Mucosa of descending colon (tissue), 3 donors: ENCODE measurements around the gene SPA17. TPM values are rescaled to one million over a fixed set of nuclear protein-coding genes. Genes with fewer than 3 reads are reported as not detected.
A peak's percentile ranks its signal among the peaks of the same experiment; 100 is the strongest.

Experiments used
- ATAC-seq: fragments of 200-7000 bp; cut with Tn5 transposase; one replicate; pipeline ENCODE4 v1.9.1; 2020; ENCODE audit warnings: mild to moderate bottlenecking, moderate library complexity
- DNase-seq, 3 donors: peaks; one replicate each; pipeline ENCODE4 v3.0.0-alpha.2; 2020
- H3K36me3 ChIP-seq: fragments of 200-600 bp; one replicate; pipeline ENCODE4 v1.8.0; 2021; ENCODE audit warnings: low read depth, mild to moderate bottlenecking
- H3K4me1 ChIP-seq: fragments of 200-600 bp; one replicate; pipeline ENCODE4 v1.8.0; 2021; ENCODE audit warnings: low read depth, mild to moderate bottlenecking
- H3K4me3 ChIP-seq: fragments of 200-600 bp; one replicate; pipeline ENCODE4 v1.8.0; 2021; ENCODE audit warnings: mild to moderate bottlenecking
- H3K9me3 ChIP-seq: fragments of 200-600 bp; one replicate; pipeline ENCODE4 v1.8.0; 2021; ENCODE audit warnings: mild to moderate bottlenecking
- intact Hi-C, 2 donors: fragments of 100-400 bp; cut with DNase I in 1 of 2; cut with micrococcal nuclease in 1 of 2; formaldehyde crosslinking; loops; one replicate each; pipeline versions ENCODE4 v1.11.0 to v1.11.1; 2022; cut with DNase I, micrococcal nuclease
- total RNA-seq, 3 donors: library from RNA; stranded (reverse); fragmentation: NEBNext Ultra II Directional in 2 of 3; extraction: Animal tissue kit (Norgen Biotek cat#: 25700) in 2 of 3; gene quantifications; one replicate each; pipeline versions ENCODE4 v1.2.1 to v1.2.4, GENCODE V29; 2021 to 2023
- TF ChIP-seq, protein P1 (sequence below): fragments of 200-600 bp; IDR thresholded peaks from one replicate; pipeline ENCODE4 v1.8.0; 2022; ENCODE audit warnings: antibody characterized with exemption, mild to moderate bottlenecking
- donor health status: DM: no; HTN: no; CAD: no; lungs with moderate emphysema.
- donor health status: DM: no; HTN: no; CAD: no.
- donor health status: DM: no; HTN: yes; CAD: no.

Gene SPA17
- total RNA-seq, 3 donors from 2014 or later: 4.6 to 6.9 (median 5.8) TPM

DNA sequence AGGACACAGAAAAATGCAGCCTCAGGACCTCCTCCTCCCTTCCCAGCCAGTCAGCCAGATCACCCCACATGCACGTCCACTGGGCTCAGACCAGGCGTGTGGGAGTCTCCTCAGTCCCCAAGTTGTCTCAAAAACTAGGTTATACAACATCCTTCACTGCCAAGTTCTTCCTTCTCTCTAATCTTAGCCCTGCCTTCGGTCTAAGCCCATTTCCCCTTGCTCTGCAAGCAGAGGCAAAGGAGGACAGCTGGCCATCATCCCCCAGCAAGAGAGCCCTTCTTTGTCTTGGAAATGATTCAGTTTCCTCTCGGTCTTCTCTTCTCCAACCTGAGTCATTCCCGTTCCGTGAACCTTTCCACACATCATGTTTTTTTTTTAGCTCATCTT, 52.0 kb downstream of the SPA17 start:
- TF ChIP-seq, protein P1, sequence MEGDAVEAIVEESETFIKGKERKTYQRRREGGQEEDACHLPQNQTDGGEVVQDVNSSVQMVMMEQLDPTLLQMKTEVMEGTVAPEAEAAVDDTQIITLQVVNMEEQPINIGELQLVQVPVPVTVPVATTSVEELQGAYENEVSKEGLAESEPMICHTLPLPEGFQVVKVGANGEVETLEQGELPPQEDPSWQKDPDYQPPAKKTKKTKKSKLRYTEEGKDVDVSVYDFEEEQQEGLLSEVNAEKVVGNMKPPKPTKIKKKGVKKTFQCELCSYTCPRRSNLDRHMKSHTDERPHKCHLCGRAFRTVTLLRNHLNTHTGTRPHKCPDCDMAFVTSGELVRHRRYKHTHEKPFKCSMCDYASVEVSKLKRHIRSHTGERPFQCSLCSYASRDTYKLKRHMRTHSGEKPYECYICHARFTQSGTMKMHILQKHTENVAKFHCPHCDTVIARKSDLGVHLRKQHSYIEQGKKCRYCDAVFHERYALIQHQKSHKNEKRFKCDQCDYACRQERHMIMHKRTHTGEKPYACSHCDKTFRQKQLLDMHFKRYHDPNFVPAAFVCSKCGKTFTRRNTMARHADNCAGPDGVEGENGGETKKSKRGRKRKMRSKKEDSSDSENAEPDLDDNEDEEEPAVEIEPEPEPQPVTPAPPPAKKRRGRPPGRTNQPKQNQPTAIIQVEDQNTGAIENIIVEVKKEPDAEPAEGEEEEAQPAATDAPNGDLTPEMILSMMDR: no peak
- no peaks in the 10 kb centered on the region for H3K36me3 ChIP-seq
- no peaks in the 10 kb centered on the region for H3K9me3 ChIP-seq
- H3K4me3 ChIP-seq: no peak overlapping the region
- intact Hi-C loops: no loop called here
- ATAC-seq: no peak
- no peak for DNase-seq
- peaks cover 11% of the 10 kb centered on the region for H3K4me1 ChIP-seq

DNA sequence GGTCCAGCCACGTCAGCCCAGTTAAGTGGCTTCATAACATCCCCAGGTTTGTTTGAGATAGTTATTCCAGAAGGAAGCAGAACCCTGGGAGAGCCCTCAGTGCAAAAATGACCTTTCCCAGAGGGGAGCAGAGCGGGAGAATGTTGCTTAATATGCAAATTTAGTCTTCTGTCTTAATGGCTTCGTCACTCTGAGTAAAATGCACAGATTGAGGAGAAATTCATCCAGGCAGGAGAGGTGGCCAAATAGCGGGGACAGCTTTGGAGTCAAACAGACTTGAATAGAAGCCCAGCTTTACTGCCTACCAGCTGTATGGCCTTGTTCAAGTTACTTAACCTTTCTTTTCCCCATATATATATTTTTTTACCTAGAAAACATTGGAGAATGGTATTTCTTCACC, 53.8 kb downstream of the SPA17 start:
- Histone ChIP-seq H3K9me3 (no peaks in the 10 kb centered on the region), H3K4me1 (peaks cover 11% of the 10 kb centered on the region), H3K36me3 (no peaks in the 10 kb centered on the region), H3K4me3 (no peak overlapping the region)
- intact Hi-C loops: no loop called here
- TF ChIP-seq, protein P1: no peak
- no peak for DNase-seq
- ATAC-seq: no peak

DNA sequence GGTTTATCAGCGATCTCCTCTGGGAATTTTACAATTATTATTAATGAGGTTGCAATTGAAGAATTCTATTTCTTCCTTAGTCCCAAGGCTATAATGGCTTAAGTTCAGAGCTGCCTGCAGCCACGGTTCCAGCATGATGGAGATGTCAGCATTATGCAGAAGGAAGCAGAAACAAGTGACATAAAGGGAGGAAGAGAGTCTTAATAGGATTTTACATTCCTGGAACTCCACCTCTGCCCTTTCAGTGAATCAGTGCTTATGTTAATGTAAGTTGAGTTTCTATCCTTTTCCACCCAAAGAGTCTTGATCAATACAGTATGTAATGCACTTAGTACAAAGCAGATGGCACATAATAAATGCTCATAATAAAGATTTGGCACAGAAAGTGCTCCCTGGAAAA, 54.4 kb downstream of the SPA17 start:
- intact Hi-C loops: no loop called here
- no peaks in the 10 kb centered on the region for H3K36me3 ChIP-seq
- H3K9me3 ChIP-seq: no peaks in the 10 kb centered on the region
- peaks cover 11% of the 10 kb centered on the region for H3K4me1 ChIP-seq
- ATAC-seq (no peak), DNase-seq (no peak)
- H3K4me3 ChIP-seq: no peak overlapping the region
- TF ChIP-seq, protein P1: no peak

DNA sequence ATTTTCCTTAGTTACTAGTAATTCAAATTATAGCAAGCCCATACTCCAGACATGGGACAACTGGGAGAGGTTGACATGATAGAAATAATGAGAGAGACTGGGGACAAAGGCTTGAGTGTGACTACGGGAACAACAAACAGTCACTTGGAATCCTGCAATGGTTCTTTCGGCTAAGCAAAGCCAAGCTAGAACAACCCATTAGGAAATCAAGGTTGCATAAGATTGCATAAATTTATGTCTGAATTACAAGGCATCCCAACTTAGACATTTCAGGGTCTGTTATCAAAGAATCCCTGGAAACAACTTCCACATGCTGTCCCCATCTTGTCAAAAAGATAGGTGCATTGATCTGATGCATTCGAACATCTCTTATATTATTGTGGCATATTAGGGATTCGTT, 55.9 kb downstream of the SPA17 start:
- no peaks in the 10 kb centered on the region for H3K36me3 ChIP-seq
- no peak for ATAC-seq
- TF ChIP-seq, protein P1: no peak

DNA sequence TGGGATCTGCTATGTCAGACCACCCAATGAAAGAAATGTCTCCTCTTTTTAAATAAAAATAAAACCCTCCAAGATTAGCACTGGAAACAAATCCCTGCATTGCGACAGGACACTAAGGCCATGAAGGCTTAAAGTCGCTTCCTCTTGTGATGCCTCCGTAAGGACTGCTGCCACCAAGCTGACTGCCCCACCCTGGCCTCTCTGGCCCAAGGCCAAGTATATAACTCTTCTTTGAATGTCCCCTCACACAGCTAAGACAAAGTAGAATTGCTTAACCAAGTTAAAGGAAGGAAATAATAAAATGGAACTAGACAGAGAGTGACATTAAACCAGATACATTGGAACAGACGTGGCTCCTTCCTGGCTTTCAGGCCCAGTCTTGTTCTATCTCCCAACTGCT, 58.5 kb downstream of the SPA17 start:
- Histone ChIP-seq H3K36me3 (no peaks in the 10 kb centered on the region), H3K4me3 (no peak overlapping the region), H3K4me1 (no peaks in the 10 kb centered on the region), H3K9me3 (no peaks in the 10 kb centered on the region)
- intact Hi-C loops: no loop called here
- peak; percentile 62 for ATAC-seq
- peak in 1 of 3 donors; percentile 42 for DNase-seq
- TF ChIP-seq, protein P1: no peak

More for the DNA sequence above, 55.9 kb downstream of the SPA17 start:
- Histone ChIP-seq H3K9me3 (no peaks in the 10 kb centered on the region), H3K4me3 (no peak overlapping the region), H3K4me1 (peaks cover 8% of the 10 kb centered on the region)
- intact Hi-C loops: no loop called here
- no peak for DNase-seq

DNA sequence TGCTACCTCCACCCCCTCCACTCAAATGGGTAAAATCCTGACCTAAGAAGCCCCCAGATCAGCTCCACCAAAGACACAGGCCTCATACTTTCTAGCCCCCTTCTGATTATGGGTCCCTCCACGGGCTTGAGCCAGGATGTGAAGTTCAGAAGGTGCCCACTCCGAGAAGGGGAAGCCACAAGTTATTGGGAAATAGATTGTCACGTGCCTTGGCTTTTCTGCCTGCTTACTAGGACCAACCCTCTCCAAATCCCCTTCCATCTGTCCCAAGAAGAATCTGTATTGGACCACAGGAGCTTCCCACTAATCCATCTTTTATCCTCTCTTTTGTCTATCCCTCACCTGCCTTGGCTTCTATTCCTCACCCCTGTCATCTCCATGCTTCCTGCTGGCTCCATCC, 63.0 kb downstream of the SPA17 start:
- Histone ChIP-seq H3K4me1 (peaks cover 13% of the 10 kb centered on the region), H3K36me3 (no peaks in the 10 kb centered on the region), H3K9me3 (no peaks in the 10 kb centered on the region), H3K4me3 (no peak overlapping the region)
- ATAC-seq: no peak
- TF ChIP-seq, protein P1: no peak
- no peak for DNase-seq
- intact Hi-C loops: no loop called here
